Uterus (tissue), 4 donors: ENCODE results near the gene GDPGP1. TPM values are rescaled to one million over a fixed set of nuclear protein-coding genes. Genes with fewer than 3 reads are reported as not detected.

ENCODE experiments used
- DNase-seq, 2 donors: peaks; one replicate each; pipeline ENCODE4 v3.0.0-alpha.2; 2019 to 2020
- H3K27ac ChIP-seq, 2 donors: fragments of 200-600 bp; sonication (generic); 1 replicate in 1 of 2; 2 replicates in 1 of 2; pipeline ENCODE4 v1.5.1; 2016 to 2018
- H3K27me3 ChIP-seq, 2 donors: fragments of 200-600 bp; sonication (generic); one replicate each; pipeline ENCODE4 v1.5.1; 2018 to 2019; ENCODE audit warnings: control low read depth in 1 of 2
- H3K36me3 ChIP-seq, 2 donors: fragments of 200-600 bp; sonication (generic); one replicate each; pipeline ENCODE4 v1.5.1; 2019; ENCODE audit warnings: control low read depth in 1 of 2
- H3K4me1 ChIP-seq, 2 donors: fragments of 200-600 bp; sonication (generic); one replicate each; pipeline ENCODE4 v1.5.1; 2018 to 2019; ENCODE audit warnings: control low read depth in 1 of 2
- H3K4me3 ChIP-seq, 2 donors: fragments of 200-600 bp; sonication (generic); 1 replicate in 1 of 2; 2 replicates in 1 of 2; pipeline ENCODE4 v1.5.1; 2018 to 2019; ENCODE audit warnings: mild to moderate bottlenecking in 1 of 2
- H3K9me3 ChIP-seq, 2 donors: fragments of 200-600 bp; sonication (generic); one replicate each; pipeline ENCODE4 v1.5.1; 2019; ENCODE audit warnings: control low read depth in 1 of 2
- POLR2A ChIP-seq, 2 donors: fragments of 450-650 bp; IDR thresholded peaks; one replicate each; pipeline ENCODE4 v1.6.1; 2016; ENCODE audit warnings: antibody characterized with exemption in 2 of 2, mild to moderate bottlenecking in 1 of 2, moderate library complexity in 1 of 2
- intact Hi-C: fragments of 100-400 bp; cut with DNase I; formaldehyde crosslinking; loops from one replicate; pipeline ENCODE4 v1.15.1; 2023; ENCODE audit warnings: low total_unique reads
- total RNA-seq, 4 donors: library from RNA; depleted of rRNA in 3 of 4; stranded (reverse); fragments of >200 nt in 3 of 4; gene quantifications; one replicate each; pipeline versions ENCODE4 v1.1.0 to v1.2.4, GENCODE V29; 2014 to 2023
- TF ChIP-seq, protein P1 (sequence below), 4 experiments: fragments of 200-600 bp in 2 of 4; fragments of 450-650 bp in 2 of 4; sonication (generic) in 2 of 4; IDR thresholded peaks; one replicate each; pipeline ENCODE4 v1.5.1; 2016 to 2019; ENCODE audit warnings: antibody characterized with exemption in 4 of 4, mild to moderate bottlenecking in 2 of 4, moderate library complexity in 1 of 4
- donor health status: DM: yes; HTN: yes; CAD: no.

The GDPGP1 gene
- total RNA-seq, 4 donors from 2014 or later, result under 0.01 to 15.0 (median 4.0) TPM

GRCh38 chr15:90221246-90221900 is 12.6 kb upstream of the GDPGP1 start:
- H3K4me3 ChIP-seq, result no peak overlapping the region
- TF ChIP-seq POLR2A (IDR thresholded peaks at IDR 0.05), result no peak
- TF ChIP-seq, protein P1, sequence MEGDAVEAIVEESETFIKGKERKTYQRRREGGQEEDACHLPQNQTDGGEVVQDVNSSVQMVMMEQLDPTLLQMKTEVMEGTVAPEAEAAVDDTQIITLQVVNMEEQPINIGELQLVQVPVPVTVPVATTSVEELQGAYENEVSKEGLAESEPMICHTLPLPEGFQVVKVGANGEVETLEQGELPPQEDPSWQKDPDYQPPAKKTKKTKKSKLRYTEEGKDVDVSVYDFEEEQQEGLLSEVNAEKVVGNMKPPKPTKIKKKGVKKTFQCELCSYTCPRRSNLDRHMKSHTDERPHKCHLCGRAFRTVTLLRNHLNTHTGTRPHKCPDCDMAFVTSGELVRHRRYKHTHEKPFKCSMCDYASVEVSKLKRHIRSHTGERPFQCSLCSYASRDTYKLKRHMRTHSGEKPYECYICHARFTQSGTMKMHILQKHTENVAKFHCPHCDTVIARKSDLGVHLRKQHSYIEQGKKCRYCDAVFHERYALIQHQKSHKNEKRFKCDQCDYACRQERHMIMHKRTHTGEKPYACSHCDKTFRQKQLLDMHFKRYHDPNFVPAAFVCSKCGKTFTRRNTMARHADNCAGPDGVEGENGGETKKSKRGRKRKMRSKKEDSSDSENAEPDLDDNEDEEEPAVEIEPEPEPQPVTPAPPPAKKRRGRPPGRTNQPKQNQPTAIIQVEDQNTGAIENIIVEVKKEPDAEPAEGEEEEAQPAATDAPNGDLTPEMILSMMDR (IDR thresholded peaks at IDR 0.05), result peak; percentile 57 to 78 (median 68)
- peak overlapping the region in 1 of 2 donors; percentile 49 for H3K27ac ChIP-seq
- DNase-seq, result peak; percentile 72 to 74
- no peaks in the 10 kb centered on the region for H3K27me3 ChIP-seq
- intact Hi-C loops, result loop anchor here (5.0 kb wide), 1 partner anchor 169 kb away; no protein-coding TSS in a partner anchor
- H3K9me3 ChIP-seq, result no peaks in the 10 kb centered on the region
- no peaks in the 10 kb centered on the region for H3K4me1 ChIP-seq
- H3K36me3 ChIP-seq, result no peaks in the 10 kb centered on the region

DNA sequence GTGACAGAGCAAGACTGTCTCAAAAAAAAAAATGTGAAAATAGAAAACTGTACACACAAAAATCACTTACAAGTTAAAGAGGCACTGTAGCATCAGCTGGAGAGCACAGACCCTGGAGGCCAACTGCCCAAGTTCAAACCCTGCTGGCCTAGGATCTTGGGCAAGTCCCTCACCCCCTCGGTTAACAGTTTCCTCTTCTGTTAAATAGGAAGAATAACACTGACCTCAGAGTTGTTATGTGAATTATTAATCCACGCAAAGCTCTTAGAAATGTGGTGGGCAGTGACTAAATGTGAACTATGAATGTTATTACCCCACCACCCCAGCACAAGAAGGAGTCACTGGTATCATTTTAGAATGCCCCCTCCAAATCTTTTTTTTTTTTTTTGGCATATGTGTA is 11.5 kb upstream of the GDPGP1 start:
- no peaks in the 10 kb centered on the region for H3K27me3 ChIP-seq
- H3K36me3 ChIP-seq, result no peaks in the 10 kb centered on the region
- no peak for DNase-seq
- H3K4me1 ChIP-seq, result no peaks in the 10 kb centered on the region
- H3K9me3 ChIP-seq, result no peaks in the 10 kb centered on the region
- no peak overlapping the region for H3K27ac ChIP-seq
- TF ChIP-seq POLR2A (IDR thresholded peaks at IDR 0.05), result no peak
- TF ChIP-seq, protein P1 (IDR thresholded peaks at IDR 0.05), result no peak
- intact Hi-C loops, result loop anchor here (5.0 kb wide), 1 partner anchor 170 kb away; no protein-coding TSS in a partner anchor
- no peak overlapping the region for H3K4me3 ChIP-seq

DNA sequence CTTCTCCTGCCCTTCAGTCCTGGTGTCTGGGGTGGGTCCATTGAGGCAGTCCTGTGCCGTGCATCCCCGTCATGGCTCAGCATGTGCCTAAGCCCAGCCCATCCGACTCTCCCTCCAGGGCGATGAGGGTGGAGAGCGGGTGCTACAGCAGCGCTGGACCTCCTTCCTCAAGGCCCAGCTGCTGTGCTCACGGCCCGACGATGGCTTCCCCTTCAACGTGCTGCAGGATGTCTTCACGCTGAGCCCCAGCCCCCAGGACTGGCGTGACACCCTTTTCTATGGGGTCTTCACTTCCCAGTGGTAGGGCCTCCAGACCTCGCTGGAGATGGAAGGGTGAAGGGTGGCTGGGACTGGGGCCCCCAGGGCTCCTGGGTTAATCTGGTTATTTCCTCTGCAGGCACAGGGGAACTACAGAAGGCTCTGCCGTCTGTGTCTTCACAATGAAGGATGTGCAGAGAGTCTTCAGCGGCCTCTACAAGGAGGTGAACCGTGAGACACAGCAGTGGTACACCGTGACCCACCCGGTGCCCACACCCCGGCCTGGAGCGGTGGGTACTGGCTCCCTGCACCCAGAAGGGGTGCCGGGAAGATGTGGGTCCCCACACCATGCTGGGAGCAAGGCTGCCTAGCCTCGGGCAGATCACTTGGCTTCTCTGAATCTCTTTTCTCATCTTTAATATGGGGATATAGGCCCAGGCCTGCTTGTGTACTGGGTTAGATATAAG is 10.4 kb upstream of the GDPGP1 start:
- H3K27me3 ChIP-seq, result no peaks in the 10 kb centered on the region
- H3K27ac ChIP-seq, result no peak overlapping the region
- H3K4me3 ChIP-seq, result no peak overlapping the region
- H3K36me3 ChIP-seq, result no peaks in the 10 kb centered on the region
- DNase-seq, result no peak
- no peaks in the 10 kb centered on the region for H3K9me3 ChIP-seq
- no peaks in the 10 kb centered on the region for H3K4me1 ChIP-seq
- TF ChIP-seq, protein P1 (IDR thresholded peaks at IDR 0.05), result no peak
- TF ChIP-seq POLR2A (IDR thresholded peaks at IDR 0.05), result no peak
- intact Hi-C loops, result loop anchor here (5.0 kb wide), 1 partner anchor 171 kb away; no protein-coding TSS in a partner anchor

GRCh38 chr15:90225047-90225446 is 9.0 kb upstream of the GDPGP1 start:
- Histone ChIP-seq H3K27me3 (no peaks in the 10 kb centered on the region), H3K4me1 (no peaks in the 10 kb centered on the region), H3K4me3 (no peak overlapping the region), H3K36me3 (no peaks in the 10 kb centered on the region), H3K27ac (no peak overlapping the region), H3K9me3 (no peaks in the 10 kb centered on the region)
- intact Hi-C loops, result no loop called here
- no peak for TF ChIP-seq POLR2A (IDR thresholded peaks at IDR 0.05)
- TF ChIP-seq, protein P1 (IDR thresholded peaks at IDR 0.05), result no peak
- DNase-seq, result no peak
